ENCODE results near the gene GALNT10. TPM values are rescaled to one million over a fixed set of nuclear protein-coding genes. Genes with fewer than 3 reads are reported as not detected.
A peak's percentile ranks its signal among the peaks of the same experiment; 100 is the strongest.
"Not testable (repeated sequence)": the region's sequence is repeated elsewhere in the genome, so short reads cannot be mapped to it uniquely, and the experiment has no call there.

The GALNT10 gene
- total RNA-seq, 1 experiment from 2014 or later, result 23.4 TPM

- BruUV-seq (replicated peaks), result no TSS peak
- Histone ChIP-seq H3K36me3 (ENCODE audit: control insufficient read depth, insufficient read depth, low read length) (no peaks in the 10 kb centered on the region), H3K9me3 (no peaks in the 10 kb centered on the region), H3K27me3 (replicated peaks; ENCODE audit: control insufficient read depth, insufficient read depth, low read length) (no peaks in the 10 kb centered on the region), H3K4me3 (ENCODE audit: low read depth, low read length) (no peak overlapping the region), H3K4me1 (no peaks in the 10 kb centered on the region)
- no peak overlapping the region for H3K27ac Mint-ChIP-seq (ENCODE audit: unreplicated experiment)
- no peaks in the 10 kb centered on the region for H3K27me3 Mint-ChIP-seq (ENCODE audit: insufficient read depth, unreplicated experiment)
- no peak overlapping the region for H3K4me3 Mint-ChIP-seq (ENCODE audit: unreplicated experiment)
- H3K4me1 Mint-ChIP-seq (ENCODE audit: low read depth, unreplicated experiment), result no peaks in the 10 kb centered on the region
- no peak for TF ChIP-seq CTCF (IDR thresholded peaks at IDR 0.05; ENCODE audit: insufficient read depth in 1 of 2, low read depth in 1 of 2, low read length in 1 of 2, severe bottlenecking in 1 of 2, unreplicated experiment in 1 of 2)
- POLR2A ChIA-PET, result no interaction called here
- peak in 1 of 2 experiments; percentile 51 for DNase-seq
- intact Hi-C loops (cut with micrococcal nuclease; ENCODE audit: unreplicated experiment), result no loop called here
- no peaks in the 10 kb centered on the region for H3K36me3 Mint-ChIP-seq (ENCODE audit: insufficient read depth, unreplicated experiment)
- no peaks in the 10 kb centered on the region for H3K9me3 Mint-ChIP-seq (ENCODE audit: unreplicated experiment)
- CTCF ChIA-PET, result no interaction called here
Measured at GRCh38 chr5:154359221-154359573, 168.7 kb downstream of the GALNT10 start.

GRCh38 chr5:154360241-154360640, 169.7 kb downstream of the GALNT10 start:
- H3K27me3 ChIP-seq (replicated peaks; ENCODE audit: control insufficient read depth, insufficient read depth, low read length); H3K4me3 ChIP-seq (ENCODE audit: low read depth, low read length); H3K4me3 Mint-ChIP-seq (ENCODE audit: unreplicated experiment); H3K36me3 Mint-ChIP-seq (ENCODE audit: insufficient read depth, unreplicated experiment); H3K27ac Mint-ChIP-seq (ENCODE audit: unreplicated experiment); H3K9me3 Mint-ChIP-seq (ENCODE audit: unreplicated experiment); BruUV-seq (replicated peaks); DNase-seq; H3K36me3 ChIP-seq (ENCODE audit: control insufficient read depth, insufficient read depth, low read length); H3K9me3 ChIP-seq; POLR2A ChIA-PET; CTCF ChIA-PET; H3K4me1 ChIP-seq; H3K4me1 Mint-ChIP-seq (ENCODE audit: low read depth, unreplicated experiment); H3K27me3 Mint-ChIP-seq (ENCODE audit: insufficient read depth, unreplicated experiment): not testable (repeated sequence)
- intact Hi-C loops (cut with micrococcal nuclease; ENCODE audit: unreplicated experiment), result loop anchor here (5.0 kb wide), 1 partner anchor 73 kb away; no protein-coding TSS in a partner anchor

- CTCF ChIA-PET, result no interaction called here
- no peaks in the 10 kb centered on the region for H3K27me3 Mint-ChIP-seq (ENCODE audit: insufficient read depth, unreplicated experiment)
- peaks cover 5% of the 10 kb centered on the region for H3K4me1 Mint-ChIP-seq (ENCODE audit: low read depth, unreplicated experiment)
- Histone ChIP-seq H3K9me3 (no peaks in the 10 kb centered on the region), H3K4me3 (ENCODE audit: low read depth, low read length) (no peak overlapping the region), H3K4me1 (peaks cover 16% of the 10 kb centered on the region; the same call in 1 of the 2 replicates), H3K36me3 (ENCODE audit: control insufficient read depth, insufficient read depth, low read length) (no peaks in the 10 kb centered on the region), H3K27me3 (replicated peaks; ENCODE audit: control insufficient read depth, insufficient read depth, low read length) (no peaks in the 10 kb centered on the region)
- no peak for DNase-seq
- H3K36me3 Mint-ChIP-seq (ENCODE audit: insufficient read depth, unreplicated experiment), result no peaks in the 10 kb centered on the region
- BruUV-seq (replicated peaks), result no TSS peak
- intact Hi-C loops (cut with micrococcal nuclease; ENCODE audit: unreplicated experiment), result loop anchor here (5.0 kb wide), 1 partner anchor 76 kb away; no protein-coding TSS in a partner anchor
- POLR2A ChIA-PET, result no interaction called here
- no peaks in the 10 kb centered on the region for H3K9me3 Mint-ChIP-seq (ENCODE audit: unreplicated experiment)
- H3K27ac Mint-ChIP-seq (ENCODE audit: unreplicated experiment), result no peak overlapping the region
- H3K4me3 Mint-ChIP-seq (ENCODE audit: unreplicated experiment), result no peak overlapping the region
- no peak for TF ChIP-seq CTCF (IDR thresholded peaks at IDR 0.05; ENCODE audit: insufficient read depth in 1 of 2, low read depth in 1 of 2, low read length in 1 of 2, severe bottlenecking in 1 of 2, unreplicated experiment in 1 of 2)
Measured at GRCh38 chr5:154363411-154363810, 172.9 kb downstream of the GALNT10 start.

GRCh38 chr5:154364771-154365170, 174.2 kb downstream of the GALNT10 start:
- ChIA-PET POLR2A (no interaction called here), CTCF (no interaction called here)
- intact Hi-C loops (cut with micrococcal nuclease; ENCODE audit: unreplicated experiment), result loop anchor here (5.0 kb wide), 1 partner anchor 77 kb away; no protein-coding TSS in a partner anchor

More at GRCh38 chr5:154364771-154365170, 174.2 kb downstream of the GALNT10 start:
- Mint-ChIP-seq H3K27me3 (ENCODE audit: insufficient read depth, unreplicated experiment) (no peaks in the 10 kb centered on the region), H3K27ac (ENCODE audit: unreplicated experiment) (no peak overlapping the region), H3K4me1 (ENCODE audit: low read depth, unreplicated experiment) (peaks cover 10% of the 10 kb centered on the region), H3K4me3 (ENCODE audit: unreplicated experiment) (no peak overlapping the region), H3K9me3 (ENCODE audit: unreplicated experiment) (no peaks in the 10 kb centered on the region), H3K36me3 (ENCODE audit: insufficient read depth, unreplicated experiment) (no peaks in the 10 kb centered on the region)
- H3K9me3 ChIP-seq, result no peaks in the 10 kb centered on the region
- BruUV-seq (replicated peaks), result no TSS peak
- no peak for TF ChIP-seq CTCF (IDR thresholded peaks at IDR 0.05; ENCODE audit: insufficient read depth in 1 of 2, low read depth in 1 of 2, low read length in 1 of 2, severe bottlenecking in 1 of 2, unreplicated experiment in 1 of 2)
- no peaks in the 10 kb centered on the region for H3K27me3 ChIP-seq (replicated peaks; ENCODE audit: control insufficient read depth, insufficient read depth, low read length)
- no peak overlapping the region for H3K4me3 ChIP-seq (ENCODE audit: low read depth, low read length)
- no peak for DNase-seq
- peaks cover 18% of the 10 kb centered on the region; the same call in 1 of the 2 replicates for H3K4me1 ChIP-seq
- no peaks in the 10 kb centered on the region for H3K36me3 ChIP-seq (ENCODE audit: control insufficient read depth, insufficient read depth, low read length)
